Embryonic facial prominence (tissue), 1 donor: ENCODE results near the gene SGCA.

ENCODE experiments used
- DNase-seq: peaks from one replicate; pipeline ENCODE4 v3.0.0-alpha.2; 2016; ENCODE audit errors: extremely low spot score

SGCA gene

DNA sequence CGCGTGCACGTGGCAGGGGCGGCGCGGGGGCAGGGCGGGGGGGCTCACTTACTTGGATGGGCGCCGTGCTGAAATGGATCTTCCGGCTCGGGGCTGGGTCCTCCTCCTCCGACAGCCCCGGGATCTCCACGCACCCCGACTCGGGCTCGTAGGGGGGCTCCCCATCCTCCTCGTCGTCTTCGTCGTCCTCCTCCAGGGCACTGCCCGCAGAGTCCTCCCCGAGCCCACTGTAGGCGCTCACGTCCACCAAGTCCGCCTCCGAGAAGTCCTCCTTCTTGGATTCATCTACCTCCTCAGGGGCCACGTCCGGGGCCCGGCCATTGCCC, 16.8 kb upstream of the SGCA start:
- DNase-seq = no peak

DNA sequence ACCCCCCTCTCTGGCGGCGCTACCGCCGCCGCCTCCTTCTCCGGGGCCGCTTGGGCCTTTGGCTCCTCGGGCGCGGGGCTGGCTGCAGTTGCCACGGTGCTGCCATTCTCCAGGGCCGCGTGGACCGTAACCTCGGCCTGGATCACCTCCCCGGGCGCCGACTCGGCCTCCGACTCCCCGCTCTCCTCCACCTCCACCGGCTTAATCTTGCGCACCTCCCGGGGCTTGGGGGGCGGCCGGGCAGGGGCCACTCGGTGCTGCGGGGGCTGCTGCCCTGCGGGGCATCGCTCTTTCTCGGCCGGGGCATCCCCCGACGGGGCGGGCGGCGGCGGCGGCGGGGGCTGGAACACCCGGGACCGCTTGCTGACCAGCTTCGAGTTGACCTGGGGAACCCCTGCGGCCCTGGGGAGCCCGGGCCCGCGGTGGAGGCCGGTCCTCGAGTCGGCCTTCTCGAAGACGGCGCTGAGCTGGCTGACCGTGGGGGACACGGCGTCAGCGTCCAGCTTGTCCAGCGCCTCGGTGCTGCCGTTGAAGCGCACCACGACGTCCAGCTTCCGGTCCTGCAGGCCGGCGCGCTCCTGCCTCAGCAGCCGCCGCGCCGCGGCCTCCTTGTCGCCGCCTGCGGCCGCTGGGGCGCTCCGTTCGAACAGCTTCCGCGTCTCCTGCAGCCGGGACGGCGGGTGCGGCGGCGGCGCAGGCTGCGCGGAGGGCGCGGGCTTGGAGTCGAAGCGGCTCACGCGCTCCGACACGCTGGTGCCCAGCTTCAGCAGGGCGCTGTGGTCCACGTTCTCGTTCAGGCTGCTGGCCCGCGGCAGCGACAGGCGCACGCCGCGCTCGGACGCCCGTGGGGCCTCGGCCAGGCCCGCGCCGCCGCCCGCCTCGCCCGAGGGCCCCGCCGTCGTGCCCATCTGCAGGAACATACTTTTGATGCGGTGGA, 16.1 kb upstream of the SGCA start:
- no peak for DNase-seq

DNA sequence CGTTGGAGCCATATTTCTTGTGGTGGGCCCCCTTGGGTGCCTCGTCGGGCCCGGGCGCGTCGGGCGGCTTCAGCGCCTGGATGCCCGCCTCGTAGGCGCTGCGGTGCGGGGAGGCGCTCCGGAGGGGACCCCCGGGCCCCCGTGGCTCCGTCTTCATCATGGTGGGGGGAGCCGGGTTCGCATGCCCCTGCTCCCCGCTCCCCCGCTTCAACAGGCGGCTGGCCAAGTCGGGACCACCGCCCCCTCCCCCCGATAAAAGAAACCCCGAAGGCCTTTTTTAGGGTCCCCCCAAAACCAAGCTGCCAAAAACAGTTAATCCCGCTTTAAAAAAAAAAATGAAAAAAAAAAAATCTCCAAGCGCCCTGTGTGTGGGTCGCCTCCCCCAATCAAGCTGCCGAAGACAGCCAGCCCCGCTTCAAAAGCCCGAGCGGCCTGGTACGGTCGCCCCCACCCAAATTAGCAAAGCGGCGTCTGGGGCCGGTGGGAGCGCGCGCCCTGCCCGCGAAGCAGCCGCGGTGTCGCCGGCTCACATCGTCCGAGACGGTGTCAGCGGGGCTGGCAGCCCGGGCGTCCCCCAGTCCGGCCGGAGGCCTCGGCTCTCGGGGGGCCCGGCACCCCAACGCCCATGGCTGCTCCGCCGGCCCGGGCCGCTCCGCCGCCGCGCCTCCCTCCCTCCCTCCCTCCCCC, 15.3 kb upstream of the SGCA start, which contains the start of gene PPP1R9B:
PPP1R9B (minus strand) TSS at position 324 of the 687 bp plus-strand sequence; CDS start at position 160, 164 bp downstream.
- no peak for DNase-seq

DNA sequence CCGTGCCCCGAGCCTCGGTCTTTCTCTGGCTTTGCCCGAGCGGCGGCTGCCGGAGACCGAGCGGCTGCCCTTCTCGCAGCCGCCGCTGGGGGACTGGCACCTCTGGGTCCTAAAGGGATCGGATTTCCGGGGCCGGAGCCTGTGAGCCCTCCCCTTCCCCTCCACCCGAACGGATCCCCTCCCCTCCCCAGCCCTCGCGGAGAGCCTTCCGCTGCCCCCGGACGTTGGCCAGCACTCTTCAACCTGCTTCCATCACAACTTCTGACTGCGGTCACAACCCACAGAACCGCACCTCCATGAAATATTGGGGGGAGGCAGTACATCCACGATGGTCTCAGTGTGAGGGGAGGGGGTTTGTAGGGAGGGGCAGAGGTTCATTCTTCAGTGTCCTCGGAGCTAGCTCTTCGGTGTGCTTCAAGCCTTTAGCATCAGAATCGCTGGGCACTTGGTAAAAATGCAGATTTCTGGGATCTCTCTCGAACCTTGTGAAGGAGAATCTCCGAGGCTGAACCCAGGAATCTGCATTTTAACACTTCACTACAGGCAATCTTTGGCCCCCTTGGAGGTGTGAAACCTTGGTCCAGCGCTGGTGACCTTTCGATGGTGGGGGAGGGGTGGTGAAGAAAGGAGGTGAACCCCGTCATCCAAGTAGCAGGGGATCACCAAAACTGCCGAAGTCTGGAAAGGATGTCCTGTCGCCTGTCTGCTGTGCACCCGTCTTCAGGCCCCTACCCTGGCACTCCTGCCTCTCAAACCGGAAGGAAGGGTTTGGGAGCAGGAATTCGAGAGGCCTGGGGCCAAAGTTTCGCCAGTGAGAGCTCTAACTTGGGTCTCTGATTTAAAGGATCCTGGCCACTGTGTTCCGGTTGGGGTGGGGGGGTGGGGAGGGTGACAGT, 14.5 kb upstream of the SGCA start:
- DNase-seq = peak; percentile 80

DNA sequence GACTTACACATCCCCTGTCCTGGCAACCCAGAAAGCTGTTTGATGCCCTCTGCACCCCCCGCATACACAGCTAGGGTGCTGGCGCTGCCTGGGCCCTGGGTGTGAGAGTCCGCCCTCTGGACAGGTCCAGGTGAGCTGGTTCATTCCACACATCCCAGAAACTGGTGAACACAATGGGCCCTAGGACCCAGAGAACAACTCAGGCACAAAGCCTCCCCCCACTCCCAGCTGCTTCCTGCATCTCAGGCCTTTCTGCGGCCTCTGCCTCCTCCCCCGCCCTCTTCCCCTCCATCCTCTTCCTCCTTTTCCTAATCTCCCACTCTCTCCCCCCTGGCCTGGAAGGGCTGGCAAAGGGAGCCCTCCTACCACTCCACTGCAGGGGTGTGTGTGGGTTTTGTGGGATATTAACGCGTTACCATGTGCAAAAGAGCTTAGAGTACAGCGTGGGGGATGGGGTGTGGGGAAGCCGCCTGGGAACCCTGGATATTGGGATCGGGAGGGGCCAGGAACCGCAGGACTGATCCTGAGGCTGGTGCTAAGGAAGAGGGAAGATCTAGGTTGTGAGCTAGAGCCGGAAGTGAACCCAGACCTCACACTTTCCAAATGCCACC, 13.8 kb upstream of the SGCA start:
- peak; percentile 65 for DNase-seq

DNA sequence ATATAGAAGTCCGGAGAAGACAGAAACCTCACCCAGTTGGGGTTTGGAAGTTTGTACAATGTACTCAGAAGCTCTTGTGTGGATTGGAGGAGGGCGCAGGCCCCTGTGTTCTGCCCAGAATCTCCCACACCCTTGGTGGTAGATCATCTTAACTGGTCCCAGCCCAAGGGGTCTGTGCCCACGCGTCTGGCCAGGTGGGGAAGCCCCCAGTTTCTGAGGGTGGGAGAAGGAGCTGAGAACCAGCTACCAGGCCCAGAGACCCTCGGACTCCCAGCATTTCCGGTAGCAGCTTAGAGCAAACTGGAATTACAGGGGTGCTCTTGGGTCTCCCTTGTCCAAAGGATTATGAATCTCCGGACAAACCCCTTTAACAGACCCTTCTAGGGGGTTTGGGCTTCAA, 13.1 kb upstream of the SGCA start:
- no peak for DNase-seq

GRCh38 chr17:50153650-50154575, 11.9 kb upstream of the SGCA start:
- no peak for DNase-seq

DNA sequence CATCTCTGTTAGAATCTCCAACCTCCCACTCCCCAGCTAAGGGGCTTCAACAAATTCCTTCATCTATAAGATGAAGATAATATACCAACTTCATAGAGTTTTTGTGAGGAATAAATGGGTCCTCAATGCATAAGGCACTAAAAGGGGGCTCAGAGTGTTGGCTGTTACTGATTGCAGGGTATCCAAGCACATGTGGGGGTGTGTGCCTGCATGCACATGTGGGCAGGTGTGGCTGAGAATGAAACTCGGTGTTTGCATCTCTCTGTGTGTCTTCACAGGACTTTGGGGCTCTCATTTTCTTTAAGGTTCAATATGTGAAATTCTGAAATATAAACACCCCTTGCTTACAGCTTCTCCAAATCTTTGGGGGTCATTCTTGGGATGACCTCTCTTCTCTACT, 11.2 kb upstream of the SGCA start:
- DNase-seq = no peak

DNA sequence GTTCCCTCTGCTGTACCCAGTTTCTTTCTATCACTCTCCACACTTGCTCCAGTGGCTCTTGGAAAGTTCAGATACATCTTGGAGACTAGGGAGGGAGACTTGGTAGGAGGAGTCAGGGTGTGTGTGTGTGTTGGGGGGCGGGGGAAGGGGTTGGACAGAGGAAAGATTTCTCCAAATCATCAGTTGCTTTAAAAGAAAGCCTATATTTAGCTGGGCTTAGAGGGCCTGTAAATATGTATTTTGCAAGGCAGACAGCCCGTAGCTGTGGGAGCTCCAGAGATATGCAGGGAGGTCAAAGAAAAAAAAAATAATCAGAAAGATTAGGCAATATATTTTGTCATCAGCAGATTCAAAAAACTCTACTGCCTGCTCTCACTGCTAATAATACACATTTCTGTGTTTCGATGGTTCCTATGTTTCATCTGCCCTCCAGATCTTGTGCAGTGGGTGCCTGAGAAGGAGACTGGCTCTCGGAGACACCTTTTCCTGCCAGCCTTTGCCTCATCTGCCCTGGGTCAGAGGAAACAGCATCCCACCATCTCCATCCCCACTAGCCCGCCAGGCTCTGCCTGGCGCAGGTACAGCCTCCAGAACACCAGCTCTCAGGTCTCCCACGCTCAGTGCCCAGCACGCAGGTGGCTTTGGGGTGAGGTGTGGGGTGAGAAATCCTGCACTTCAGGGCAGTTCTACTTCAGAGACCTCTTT, 10.5 kb upstream of the SGCA start:
- no peak for DNase-seq

GRCh38 chr17:50157891-50158290, 7.9 kb upstream of the SGCA start:
- no peak for DNase-seq

DNA sequence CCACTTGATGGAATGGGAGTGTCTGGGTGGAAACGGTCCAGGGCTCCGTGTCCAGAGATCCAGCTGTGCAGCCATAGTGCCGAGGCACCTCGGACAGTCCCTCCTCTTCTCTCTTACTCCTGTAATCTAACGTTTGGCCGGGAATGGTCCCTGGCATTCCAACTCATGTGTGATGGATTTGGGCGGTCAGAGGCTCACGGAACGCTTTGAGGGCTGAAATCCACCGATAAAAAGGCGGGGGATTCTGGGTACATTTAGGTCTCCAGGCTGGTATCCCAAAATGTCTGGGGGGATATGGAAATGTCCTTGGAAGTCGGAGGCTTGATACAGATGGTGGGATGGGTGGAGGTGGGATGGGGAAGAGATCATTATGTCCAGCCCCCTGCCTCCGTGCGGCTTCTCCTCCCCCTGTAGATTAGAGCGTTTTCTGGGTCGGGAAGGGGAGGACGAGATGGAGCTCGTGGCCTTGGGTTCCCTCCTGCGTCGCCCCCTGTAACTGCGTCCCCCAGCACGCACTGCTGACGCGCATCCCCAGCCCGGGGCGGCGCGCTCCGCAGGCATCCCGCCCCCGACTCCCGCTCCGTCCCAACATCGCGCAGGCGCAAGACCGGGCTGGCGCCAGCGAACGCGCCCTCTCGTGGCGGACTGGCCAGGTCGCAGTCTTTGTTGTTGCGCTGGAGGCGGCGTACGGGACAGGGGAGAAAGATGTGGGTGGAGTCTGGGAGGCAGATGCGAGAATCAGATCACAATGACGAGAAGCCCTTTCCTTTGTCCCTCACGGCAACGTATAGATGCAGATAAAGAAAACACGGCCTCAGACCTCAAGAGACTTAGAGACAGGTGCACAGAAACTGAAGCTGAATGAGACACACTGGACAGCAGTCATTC, 4.5 kb upstream of the SGCA start:
- peak; percentile 90 for DNase-seq

DNA sequence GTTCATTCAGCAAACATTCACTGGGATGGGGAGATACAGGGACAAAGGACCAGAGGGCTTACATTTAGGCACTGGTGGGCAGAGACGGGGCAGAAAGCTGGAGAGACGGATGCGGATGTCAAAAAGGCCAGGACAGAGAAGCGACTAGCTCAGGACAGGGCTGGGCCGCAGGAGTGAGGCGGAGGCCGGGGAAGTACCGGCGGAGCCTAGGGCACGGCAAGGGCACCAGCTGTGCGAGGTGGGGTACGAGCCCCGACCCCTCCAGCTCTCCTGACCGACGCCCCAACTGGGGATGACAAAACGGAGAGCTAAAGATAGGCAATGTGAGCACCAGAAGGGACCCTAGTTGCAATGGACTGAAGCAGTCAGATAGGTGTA, 3.9 kb upstream of the SGCA start:
- no peak for DNase-seq

DNA sequence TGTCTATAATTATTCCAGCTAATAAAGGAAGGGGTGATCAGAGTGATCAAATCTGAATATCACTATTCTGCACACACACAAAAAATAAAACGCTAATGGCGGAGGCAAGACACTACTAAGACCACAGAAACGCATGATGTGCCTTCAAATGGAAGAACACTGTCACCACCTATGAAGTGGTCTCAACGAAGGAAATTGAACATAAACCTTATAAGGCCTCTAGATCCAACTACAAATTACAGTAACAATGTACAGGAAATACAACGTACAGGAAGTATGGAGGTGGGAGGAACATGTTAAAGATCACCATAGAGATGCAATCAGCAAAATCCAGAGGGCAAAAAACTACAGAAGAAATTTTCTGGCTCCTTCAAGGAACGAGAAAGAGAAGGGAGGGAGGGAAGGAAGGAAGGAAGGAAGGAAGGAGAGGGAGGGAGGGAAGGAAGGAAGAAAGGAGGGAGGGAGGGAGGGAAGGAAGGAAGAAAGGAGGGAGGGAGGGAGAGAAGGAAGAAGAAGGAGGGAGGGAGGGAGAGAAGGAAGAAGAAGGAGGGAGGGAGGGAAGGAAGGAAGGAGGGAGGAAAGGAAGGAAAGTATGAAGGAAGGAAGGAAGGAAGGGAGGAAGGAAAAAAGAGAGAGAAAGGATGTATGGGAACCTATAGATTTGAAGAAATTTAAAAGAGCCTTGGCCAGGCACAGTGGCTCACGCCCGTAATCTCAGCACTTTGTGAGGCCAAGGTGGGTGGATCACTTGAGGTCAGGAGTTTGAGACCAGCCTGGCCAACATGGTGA, 3.1 kb upstream of the SGCA start:
- DNase-seq = no peak

DNA sequence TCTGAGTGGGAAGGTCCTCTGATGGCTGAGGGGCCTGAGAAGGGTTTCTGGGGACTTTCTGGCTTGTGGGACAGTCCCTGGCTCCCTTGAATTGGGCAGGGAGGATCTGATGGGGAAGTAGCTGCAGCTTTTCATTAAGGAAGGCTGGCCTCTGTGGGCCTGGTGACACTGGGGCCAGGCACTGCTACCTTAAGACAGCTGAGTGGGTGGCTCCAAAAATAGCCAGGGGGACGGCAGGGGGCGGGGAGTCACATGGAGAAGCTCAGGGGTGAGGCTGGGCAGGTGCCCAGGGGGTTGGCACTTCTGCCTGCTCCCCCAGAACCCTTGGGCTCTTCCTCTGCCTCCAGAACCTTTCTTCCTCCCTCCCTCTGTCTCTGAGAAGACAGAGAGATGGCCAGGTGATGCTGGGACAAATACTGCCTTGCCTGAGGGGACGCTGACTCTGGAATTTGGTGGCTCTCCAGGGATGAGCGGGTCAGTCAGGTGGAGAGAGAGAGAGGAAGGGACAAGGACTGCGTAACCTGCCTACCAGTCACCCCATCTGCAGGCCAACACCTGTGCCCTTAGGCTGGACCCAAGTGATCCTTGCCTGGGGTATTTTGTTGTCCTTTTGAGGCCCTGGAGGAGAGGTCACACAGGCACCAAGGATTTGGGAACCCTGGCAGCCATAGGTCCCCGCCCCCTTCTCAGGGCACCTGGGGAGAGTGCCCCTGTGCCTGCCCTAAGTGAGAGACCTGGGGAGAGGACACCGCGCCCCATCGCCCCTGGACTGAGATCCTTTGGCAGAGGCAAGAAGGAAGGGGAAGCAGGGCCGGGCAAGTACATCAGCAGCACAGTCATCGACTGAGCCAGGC, 1.7 kb upstream of the SGCA start:
- no peak for DNase-seq

DNA sequence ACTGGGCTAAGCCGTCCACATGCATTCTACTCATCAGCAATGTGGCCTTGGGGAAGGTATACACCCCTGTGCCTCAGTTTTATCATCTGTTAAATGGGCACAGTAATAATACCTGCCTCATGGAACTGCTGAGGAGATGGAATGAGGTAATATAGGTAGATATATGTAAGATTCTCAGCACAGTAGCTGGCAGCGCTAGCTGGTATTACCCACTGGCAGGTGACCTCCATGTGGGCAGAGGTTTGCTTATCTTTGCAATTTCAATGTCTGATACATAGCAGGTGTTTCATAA, 1.2 kb upstream of the SGCA start:
- DNase-seq = no peak

DNA sequence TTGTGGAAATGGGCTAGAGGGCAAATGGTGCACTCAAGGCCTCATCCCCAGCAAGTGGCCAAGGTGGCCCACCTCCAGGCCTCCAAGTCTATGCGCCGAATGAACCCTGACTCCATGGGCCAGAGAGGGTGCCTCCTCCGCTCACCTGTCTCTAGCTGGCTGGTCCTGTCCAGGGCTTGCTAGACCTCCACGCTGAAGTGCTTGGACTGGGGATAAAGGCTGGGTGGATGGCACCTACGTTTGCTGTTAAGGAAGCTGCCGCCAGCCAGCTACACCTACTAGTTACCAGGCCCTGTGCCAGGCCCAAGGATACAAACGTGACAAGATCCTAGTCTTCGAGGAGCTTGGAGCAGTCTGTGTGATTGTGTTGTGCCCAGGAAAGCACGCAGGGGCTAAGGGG, 739 bp upstream of the SGCA start:
- DNase-seq = no peak

DNA sequence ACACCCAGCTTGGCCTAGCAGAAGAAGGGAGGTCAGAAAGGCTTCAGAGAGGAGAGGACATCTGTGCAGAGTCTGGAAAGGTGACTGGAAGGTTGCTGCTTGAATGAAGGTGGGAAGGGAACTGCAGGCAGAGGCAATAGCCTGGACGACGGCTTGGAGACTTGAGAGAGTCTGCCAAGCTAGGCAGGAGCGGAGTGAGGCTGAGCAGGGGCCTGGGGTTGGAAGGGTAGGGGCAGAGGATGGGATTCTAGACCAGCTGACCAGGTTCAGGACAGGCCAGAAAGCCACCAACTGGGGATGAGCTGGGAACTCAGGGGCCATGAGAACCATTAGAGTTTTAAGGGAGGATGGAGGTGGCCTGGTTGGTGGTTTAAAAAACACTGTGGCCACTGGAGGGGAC, 339 bp upstream of the SGCA start:
- DNase-seq = no peak
